ENCODE data around the gene KIF21A.

GRCh38 chr12:39440101-39440500, 2.8 kb downstream of the KIF21A start:
- no peak for TF ChIP-seq POLR2AphosphoS5 (IDR thresholded peaks at IDR 0.05; ENCODE audit: low read depth, low read length)
- no peak for TF ChIP-seq POLR2A (IDR thresholded peaks at IDR 0.05; ENCODE audit: low read depth, low read length)
- TF ChIP-seq POU2F2 (IDR thresholded peaks at IDR 0.05; ENCODE audit: low read depth, low read length) = no peak
- TF ChIP-seq TAF1 (IDR thresholded peaks at IDR 0.05; ENCODE audit: low read depth, low read length) = no peak
- TF ChIP-seq SPI1 (IDR thresholded peaks at IDR 0.05; ENCODE audit: low read depth, low read length) = 0 out of 2 replicates have a peak, but pooled peaks have one; percentile 32
- no peak for TF ChIP-seq PAX5 (IDR thresholded peaks at IDR 0.05; ENCODE audit: insufficient read depth, low read length, severe bottlenecking)

Measured in GM12891 (cell line).